ENCODE data around the gene SND1.

GRCh38 chr7:128104108-128104742 is 452.2 kb downstream of the SND1 start:
- TF ChIP-seq POLR2A (IDR thresholded peaks at IDR 0.05; ENCODE audit: low read length): no peak
- no peak for TF ChIP-seq GATA1 (IDR thresholded peaks at IDR 0.05; ENCODE audit: low read depth, low read length)

Data from erythroblast (primary cell).